ENCODE data around the gene AP2S1.
A peak's percentile ranks its signal among the peaks of the same experiment; 100 is the strongest.
"Not testable (repeated sequence)": the region's sequence is repeated elsewhere in the genome, so short reads cannot be mapped to it uniquely, and the experiment has no call there.

The AP2S1 gene

GRCh38 chr19:46863818-46864629 is 13.4 kb upstream of the AP2S1 start:
- Histone ChIP-seq H3K27ac (ENCODE audit: low read length) (peak overlapping the region; percentile 44), H3K4me1 (ENCODE audit: control insufficient read depth, low read depth, low read length) (peaks cover 32% of the 10 kb centered on the region), H3K9ac (ENCODE audit: low read length) (peak overlapping the region; percentile 12)

GRCh38 chr19:46862974-46863632 is 12.5 kb upstream of the AP2S1 start:
- Histone ChIP-seq H3K27me3 (ENCODE audit: control insufficient read depth, insufficient read depth, low read length) (no peaks in the 10 kb centered on the region), H3K36me3 (ENCODE audit: control insufficient read depth, low read depth, low read length) (no peaks in the 10 kb centered on the region), H3K9me3 (ENCODE audit: control insufficient read depth, low read depth, low read length) (no peaks in the 10 kb centered on the region), H3K9ac (ENCODE audit: low read length) (peak overlapping the region; percentile 12), H3K27ac (ENCODE audit: low read length) (peak overlapping the region; percentile 52), H3K4me3 (ENCODE audit: low read length) (peak overlapping the region; percentile 78), H3K4me1 (ENCODE audit: control insufficient read depth, low read depth, low read length) (peaks cover 32% of the 10 kb centered on the region)

More at GRCh38 chr19:46863818-46864629, 13.4 kb upstream of the AP2S1 start:
- Histone ChIP-seq H3K9me3 (ENCODE audit: control insufficient read depth, low read depth, low read length) (no peaks in the 10 kb centered on the region), H3K36me3 (ENCODE audit: control insufficient read depth, low read depth, low read length) (no peaks in the 10 kb centered on the region), H3K27me3 (ENCODE audit: control insufficient read depth, insufficient read depth, low read length) (no peaks in the 10 kb centered on the region), H3K4me3 (ENCODE audit: low read length) (peak overlapping the region; percentile 78)

GRCh38 chr19:46862503-46862834 is 11.8 kb upstream of the AP2S1 start:
- H3K9me3 ChIP-seq (ENCODE audit: control insufficient read depth, low read depth, low read length), result no peaks in the 10 kb centered on the region
- no peaks in the 10 kb centered on the region for H3K36me3 ChIP-seq (ENCODE audit: control insufficient read depth, low read depth, low read length)
- H3K4me1 ChIP-seq (ENCODE audit: control insufficient read depth, low read depth, low read length), result peaks cover 32% of the 10 kb centered on the region
- peak overlapping the region; percentile 78 for H3K4me3 ChIP-seq (ENCODE audit: low read length)
- H3K9ac ChIP-seq (ENCODE audit: low read length), result peak overlapping the region; percentile 63
- H3K27ac ChIP-seq (ENCODE audit: low read length), result no peak overlapping the region
- H3K27me3 ChIP-seq (ENCODE audit: control insufficient read depth, insufficient read depth, low read length), result no peaks in the 10 kb centered on the region

GRCh38 chr19:46861691-46862502 is 11.3 kb upstream of the AP2S1 start:
- Histone ChIP-seq H3K36me3 (ENCODE audit: control insufficient read depth, low read depth, low read length) (no peaks in the 10 kb centered on the region), H3K9me3 (ENCODE audit: control insufficient read depth, low read depth, low read length) (no peaks in the 10 kb centered on the region), H3K27ac (ENCODE audit: low read length) (no peak overlapping the region), H3K27me3 (ENCODE audit: control insufficient read depth, insufficient read depth, low read length) (no peaks in the 10 kb centered on the region), H3K9ac (ENCODE audit: low read length) (peak overlapping the region; percentile 63), H3K4me3 (ENCODE audit: low read length) (peak overlapping the region; percentile 78), H3K4me1 (ENCODE audit: control insufficient read depth, low read depth, low read length) (peaks cover 32% of the 10 kb centered on the region)

GRCh38 chr19:46860846-46861690 is 10.4 kb upstream of the AP2S1 start, which contains the start of gene ARHGAP35:
TSS of gene ARHGAP35 (plus strand) at chr19:46860997. CDS start at chr19:46918676, 57,679 bp downstream.
- Histone ChIP-seq H3K27me3 (ENCODE audit: control insufficient read depth, insufficient read depth, low read length) (no peaks in the 10 kb centered on the region), H3K4me3 (ENCODE audit: low read length) (peak within 1 kb of the TSS; percentile 78), H3K4me1 (ENCODE audit: control insufficient read depth, low read depth, low read length) (peaks cover 24% of the 10 kb centered on the region), H3K9me3 (ENCODE audit: control insufficient read depth, low read depth, low read length) (no peaks in the 10 kb centered on the region), H3K27ac (ENCODE audit: low read length) (peak within 1 kb of the TSS; percentile 84), H3K36me3 (ENCODE audit: control insufficient read depth, low read depth, low read length) (no peaks in the 10 kb centered on the region), H3K9ac (ENCODE audit: low read length) (peak within 1 kb of the TSS; percentile 97)

GRCh38 chr19:46860125-46860845 is 9.6 kb upstream of the AP2S1 start:
- peak overlapping the region; percentile 97 for H3K9ac ChIP-seq (ENCODE audit: low read length)
- H3K4me3 ChIP-seq (ENCODE audit: low read length), result peak overlapping the region; percentile 77
- no peaks in the 10 kb centered on the region for H3K36me3 ChIP-seq (ENCODE audit: control insufficient read depth, low read depth, low read length)
- H3K9me3 ChIP-seq (ENCODE audit: control insufficient read depth, low read depth, low read length), result no peaks in the 10 kb centered on the region
- peaks cover 24% of the 10 kb centered on the region for H3K4me1 ChIP-seq (ENCODE audit: control insufficient read depth, low read depth, low read length)
- H3K27me3 ChIP-seq (ENCODE audit: control insufficient read depth, insufficient read depth, low read length), result peaks cover 5% of the 10 kb centered on the region
- peak overlapping the region; percentile 84 for H3K27ac ChIP-seq (ENCODE audit: low read length)

GRCh38 chr19:46859637-46860124 is 9.0 kb upstream of the AP2S1 start:
- H3K4me1 ChIP-seq (ENCODE audit: control insufficient read depth, low read depth, low read length), result peaks cover 24% of the 10 kb centered on the region
- H3K9me3 ChIP-seq (ENCODE audit: control insufficient read depth, low read depth, low read length), result no peaks in the 10 kb centered on the region
- H3K9ac ChIP-seq (ENCODE audit: low read length), result peak overlapping the region; percentile 50
- no peaks in the 10 kb centered on the region for H3K36me3 ChIP-seq (ENCODE audit: control insufficient read depth, low read depth, low read length)
- H3K27ac ChIP-seq (ENCODE audit: low read length), result peak overlapping the region; percentile 77
- peaks cover 7% of the 10 kb centered on the region for H3K27me3 ChIP-seq (ENCODE audit: control insufficient read depth, insufficient read depth, low read length)
- peak overlapping the region; percentile 77 for H3K4me3 ChIP-seq (ENCODE audit: low read length)

GRCh38 chr19:46856062-46857022 is 5.7 kb upstream of the AP2S1 start:
- peak overlapping the region; percentile 27 for H3K4me3 ChIP-seq (ENCODE audit: low read length)
- peaks cover 7% of the 10 kb centered on the region for H3K27me3 ChIP-seq (ENCODE audit: control insufficient read depth, insufficient read depth, low read length)
- peak overlapping the region; percentile 19 for H3K9ac ChIP-seq (ENCODE audit: low read length)
- no peaks in the 10 kb centered on the region for H3K4me1 ChIP-seq (ENCODE audit: control insufficient read depth, low read depth, low read length)
- peak overlapping the region; percentile 30 for H3K27ac ChIP-seq (ENCODE audit: low read length)
- no peaks in the 10 kb centered on the region for H3K36me3 ChIP-seq (ENCODE audit: control insufficient read depth, low read depth, low read length)
- no peaks in the 10 kb centered on the region for H3K9me3 ChIP-seq (ENCODE audit: control insufficient read depth, low read depth, low read length)

GRCh38 chr19:46854698-46855097 is 4.1 kb upstream of the AP2S1 start:
- not testable (repeated sequence) for H3K9me3 ChIP-seq (ENCODE audit: control insufficient read depth, low read depth, low read length); H3K9ac ChIP-seq (ENCODE audit: low read length); H3K4me1 ChIP-seq (ENCODE audit: control insufficient read depth, low read depth, low read length); H3K27ac ChIP-seq (ENCODE audit: low read length); H3K36me3 ChIP-seq (ENCODE audit: control insufficient read depth, low read depth, low read length); H3K4me3 ChIP-seq (ENCODE audit: low read length); H3K27me3 ChIP-seq (ENCODE audit: control insufficient read depth, insufficient read depth, low read length)

Data from iPS-18a (cell line).